ENCODE measurements around the gene APOO.
"Not testable (repeated sequence)": the region's sequence is repeated elsewhere in the genome, so short reads cannot be mapped to it uniquely, and the experiment has no call there.

Gene APOO

DNA sequence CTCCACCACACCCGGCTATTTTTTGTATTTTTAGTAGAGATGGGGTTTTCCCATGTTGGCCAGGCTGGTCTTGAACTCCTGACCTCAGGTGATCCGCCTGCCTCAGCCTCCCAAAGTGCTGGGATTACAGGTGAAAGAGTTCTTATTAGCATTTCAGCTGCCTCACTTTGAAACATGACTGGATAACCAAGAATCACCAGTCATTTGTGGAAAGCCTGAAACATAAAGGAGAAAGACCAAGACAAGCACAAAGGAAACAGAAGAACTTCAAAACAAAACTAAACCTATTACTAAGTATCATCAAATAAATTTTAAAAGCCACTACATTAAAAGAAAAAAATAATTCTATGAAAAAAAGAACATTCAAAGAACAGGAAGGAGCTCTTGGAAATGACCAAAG, 45.8 kb downstream of the APOO start:
- DNase-seq (ENCODE audit: extremely low read depth in 1 of 2, low read depth in 1 of 2) = not testable (repeated sequence)

DNA sequence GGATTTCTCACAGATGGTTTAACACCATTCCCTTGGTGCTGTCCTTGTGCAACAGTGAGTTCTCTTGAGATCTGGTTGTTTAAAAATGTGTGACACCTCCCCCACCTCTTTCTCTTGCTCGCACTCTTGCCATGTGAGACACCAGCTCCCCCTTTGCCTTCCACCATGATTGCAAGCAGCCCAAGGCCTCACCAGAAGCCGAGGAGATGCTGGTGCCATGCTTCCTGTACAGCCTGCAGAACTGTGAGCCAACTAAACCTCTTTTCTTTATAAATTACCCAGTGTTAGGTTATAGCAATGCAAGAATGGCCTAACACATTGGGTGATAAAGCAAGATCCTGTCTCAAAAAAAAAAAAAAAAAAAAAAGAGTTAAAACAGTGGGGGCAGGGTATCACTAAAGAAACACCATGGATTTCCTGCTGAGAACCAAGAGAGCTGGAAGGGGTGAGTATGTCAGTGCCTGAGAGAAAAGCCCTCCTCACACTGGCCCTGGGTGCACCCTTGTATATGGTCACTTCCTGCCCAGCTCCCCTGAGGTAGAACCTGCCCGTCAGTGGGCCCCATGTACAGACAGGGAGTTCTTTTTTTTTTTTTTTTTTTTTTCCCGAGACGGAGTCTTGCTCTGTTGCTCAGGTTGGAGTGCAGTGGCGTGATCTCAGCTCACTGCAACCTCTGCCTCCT, 46.4 kb downstream of the APOO start:
- no peak for DNase-seq (ENCODE audit: extremely low read depth in 1 of 2, low read depth in 1 of 2)

DNA sequence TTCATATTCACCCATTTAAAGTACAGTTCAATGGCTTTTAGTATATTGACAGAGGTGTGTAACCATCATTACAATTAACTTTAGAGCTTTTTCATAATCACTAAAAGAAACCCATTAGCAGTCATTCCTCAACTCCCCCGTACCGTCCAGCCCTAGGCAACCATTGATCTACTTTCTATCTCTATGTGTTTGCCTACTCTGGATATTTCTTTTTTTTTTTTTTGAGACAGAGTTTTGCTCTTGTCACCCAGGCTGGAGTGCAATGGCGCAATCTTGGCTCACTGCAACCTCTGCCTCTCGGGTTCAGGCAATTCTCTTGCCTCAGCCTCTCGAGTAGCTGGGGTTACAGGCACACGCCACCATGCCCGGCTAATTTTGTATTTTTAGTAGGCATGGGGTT, 48.5 kb downstream of the APOO start:
- DNase-seq (ENCODE audit: extremely low read depth in 1 of 2, low read depth in 1 of 2) = not testable (repeated sequence)

DNA sequence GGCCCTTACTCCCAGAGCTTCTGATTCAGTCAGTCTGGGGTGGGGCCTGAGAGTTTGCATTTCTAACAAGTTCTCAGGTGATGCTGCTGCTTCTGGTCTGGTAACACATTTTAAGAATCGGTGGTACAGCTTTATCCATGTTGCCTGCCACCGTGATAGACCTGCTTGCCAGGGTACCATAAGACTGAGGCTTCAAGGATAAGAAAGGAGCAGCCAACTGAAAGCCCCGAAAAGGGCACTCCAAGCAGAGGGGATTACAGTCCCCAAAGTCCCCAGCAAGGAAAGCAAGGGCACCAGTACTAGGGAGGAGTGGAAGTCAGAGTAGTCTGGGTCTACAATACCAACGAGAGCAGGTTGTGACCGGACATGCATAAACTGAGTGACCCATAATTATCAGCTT, 49.8 kb downstream of the APOO start:
- no peak for DNase-seq (ENCODE audit: extremely low read depth in 1 of 2, low read depth in 1 of 2)

DNA sequence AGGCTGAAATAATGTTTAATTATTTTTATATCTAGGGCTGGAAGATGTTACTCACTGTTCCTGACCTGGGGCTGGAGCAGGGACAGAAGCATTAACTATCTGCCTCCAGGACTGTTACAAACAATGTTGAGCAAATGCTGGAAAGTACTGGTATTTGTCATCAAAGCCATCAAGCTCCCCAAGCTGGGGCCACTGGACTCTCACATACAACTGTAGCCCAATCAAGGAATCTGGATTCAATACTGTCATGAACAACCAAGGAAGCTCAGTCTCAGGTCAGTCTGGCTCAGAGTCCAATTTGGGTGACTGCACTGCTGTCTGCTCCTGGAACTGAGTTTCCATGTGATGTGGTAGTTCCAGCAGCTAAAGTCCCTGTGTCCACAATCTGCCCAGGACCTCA, 50.4 kb downstream of the APOO start:
- no peak for DNase-seq (ENCODE audit: extremely low read depth in 1 of 2, low read depth in 1 of 2)

DNA sequence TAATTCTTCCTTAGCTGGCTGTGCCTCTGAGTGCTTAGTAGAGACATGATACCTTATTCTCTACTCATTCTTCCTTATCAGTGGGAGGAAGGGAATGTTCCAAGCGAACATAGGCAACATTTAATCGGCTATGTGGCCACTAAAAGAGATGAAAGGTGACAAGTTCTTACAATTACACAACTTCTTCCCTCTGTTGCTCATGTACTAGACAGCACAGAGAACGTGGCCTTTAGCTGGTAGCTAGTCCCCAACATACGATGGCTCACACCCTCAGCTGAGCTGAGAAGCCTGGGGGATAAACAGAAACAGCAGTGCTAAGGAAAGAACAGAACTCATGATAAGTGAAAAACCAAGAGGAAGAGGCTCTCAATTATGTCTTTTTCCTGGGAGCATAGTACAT, 52.2 kb downstream of the APOO start:
- DNase-seq (ENCODE audit: extremely low read depth in 1 of 2, low read depth in 1 of 2) = no peak

DNA sequence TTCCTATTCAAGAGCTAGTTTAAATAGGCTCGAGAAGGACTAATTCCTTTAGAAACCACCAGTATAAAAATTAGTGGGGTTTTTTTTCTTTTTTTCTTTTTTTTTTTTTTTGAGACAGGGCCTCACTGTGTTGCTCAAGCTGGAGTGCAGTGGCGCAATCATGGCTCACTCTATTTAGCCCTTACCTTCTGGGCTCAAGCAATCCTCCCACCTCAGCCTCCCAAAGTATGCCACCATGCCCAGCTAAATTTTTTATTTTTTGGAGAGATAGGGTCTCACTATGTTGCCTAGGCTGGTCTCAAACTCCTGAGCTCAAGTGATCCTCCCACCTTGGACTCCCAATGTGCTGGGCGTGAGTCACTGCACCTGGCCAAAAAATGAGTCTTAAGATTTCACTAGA, 52.8 kb downstream of the APOO start:
- no peak for DNase-seq (ENCODE audit: extremely low read depth in 1 of 2, low read depth in 1 of 2)

DNA sequence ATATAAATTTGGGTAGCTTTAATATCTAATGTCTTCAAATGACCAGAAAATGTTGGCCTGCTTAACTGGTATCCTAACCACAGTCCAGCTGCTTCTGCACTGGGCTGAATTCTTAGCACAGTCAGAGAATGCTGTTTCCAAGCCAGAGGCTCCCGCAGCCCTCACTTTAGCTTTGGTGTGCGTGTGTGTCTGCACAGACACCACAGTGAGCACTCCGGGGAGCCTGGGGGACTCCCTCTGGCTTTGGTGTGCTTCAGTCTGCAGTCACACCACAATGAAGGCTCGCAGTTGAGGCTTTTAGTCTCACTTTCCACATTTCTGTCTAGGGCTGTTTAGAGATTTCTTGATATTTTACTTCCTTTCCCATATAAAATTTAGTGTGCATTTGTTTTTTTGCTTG, 53.6 kb downstream of the APOO start:
- no peak for DNase-seq (ENCODE audit: extremely low read depth in 1 of 2, low read depth in 1 of 2)

DNA sequence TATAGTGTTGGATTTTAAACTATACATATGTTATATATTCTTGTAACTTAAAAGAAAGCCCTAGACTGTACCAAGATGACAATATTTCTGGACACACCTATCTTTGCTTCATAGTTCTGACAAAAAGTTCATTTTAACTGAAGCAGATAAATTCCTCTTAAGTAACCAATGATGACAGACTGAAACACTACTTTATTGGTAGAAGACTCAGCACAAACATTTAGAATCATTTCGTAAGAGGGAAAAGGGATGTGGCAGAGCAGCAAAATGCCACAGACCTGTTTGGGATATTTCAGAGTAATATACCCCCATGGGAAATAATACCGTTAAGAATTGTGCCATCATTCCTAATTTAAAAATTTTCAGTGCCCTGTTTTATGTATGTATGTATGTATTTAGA, 56.2 kb downstream of the APOO start:
- DNase-seq (ENCODE audit: extremely low read depth in 1 of 2, low read depth in 1 of 2) = no peak

DNA sequence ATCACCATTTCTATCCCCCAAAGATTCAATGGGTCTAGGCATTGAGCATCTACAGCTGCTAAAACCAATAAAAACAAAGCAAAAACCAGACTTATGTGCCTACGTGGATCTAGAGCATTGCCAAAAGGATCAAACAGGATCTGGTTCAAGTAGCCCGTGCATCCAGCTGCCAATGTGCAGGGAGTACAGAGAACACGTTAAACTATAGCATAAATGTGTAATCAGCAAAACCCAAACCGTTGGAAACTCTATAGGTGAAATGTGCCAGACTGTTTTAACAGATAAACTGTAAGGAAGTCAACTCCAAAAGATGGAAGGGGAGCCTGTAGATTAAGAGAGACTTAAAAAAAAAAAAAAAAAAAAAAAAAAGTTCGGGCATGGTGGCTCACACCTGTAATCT, 58.5 kb downstream of the APOO start:
- no peak for DNase-seq (ENCODE audit: extremely low read depth in 1 of 2, low read depth in 1 of 2)

DNA sequence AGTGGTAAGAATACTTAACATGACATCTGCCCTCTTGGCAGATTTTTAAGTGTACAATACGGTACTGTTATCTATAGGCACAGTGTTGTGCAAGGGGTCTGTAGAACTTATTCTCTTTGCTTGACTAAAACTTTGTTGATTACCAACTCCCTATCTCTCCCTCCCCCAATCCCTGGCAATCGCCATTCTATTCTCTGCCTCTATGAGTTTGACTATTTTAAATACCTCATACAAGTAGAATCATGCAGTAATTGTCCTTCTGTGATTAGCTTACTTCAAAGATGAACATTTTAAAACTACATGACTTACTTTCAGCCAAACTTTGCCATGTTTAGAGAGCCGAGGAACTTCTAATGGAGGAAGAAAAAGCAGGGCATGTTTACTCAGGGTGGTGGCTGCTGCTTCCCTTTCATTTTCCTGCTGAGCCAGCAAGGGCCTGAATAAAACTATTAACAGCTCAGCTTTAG, 62.4 kb downstream of the APOO start:
- DNase-seq (ENCODE audit: extremely low read depth in 1 of 2, low read depth in 1 of 2) = no peak

DNA sequence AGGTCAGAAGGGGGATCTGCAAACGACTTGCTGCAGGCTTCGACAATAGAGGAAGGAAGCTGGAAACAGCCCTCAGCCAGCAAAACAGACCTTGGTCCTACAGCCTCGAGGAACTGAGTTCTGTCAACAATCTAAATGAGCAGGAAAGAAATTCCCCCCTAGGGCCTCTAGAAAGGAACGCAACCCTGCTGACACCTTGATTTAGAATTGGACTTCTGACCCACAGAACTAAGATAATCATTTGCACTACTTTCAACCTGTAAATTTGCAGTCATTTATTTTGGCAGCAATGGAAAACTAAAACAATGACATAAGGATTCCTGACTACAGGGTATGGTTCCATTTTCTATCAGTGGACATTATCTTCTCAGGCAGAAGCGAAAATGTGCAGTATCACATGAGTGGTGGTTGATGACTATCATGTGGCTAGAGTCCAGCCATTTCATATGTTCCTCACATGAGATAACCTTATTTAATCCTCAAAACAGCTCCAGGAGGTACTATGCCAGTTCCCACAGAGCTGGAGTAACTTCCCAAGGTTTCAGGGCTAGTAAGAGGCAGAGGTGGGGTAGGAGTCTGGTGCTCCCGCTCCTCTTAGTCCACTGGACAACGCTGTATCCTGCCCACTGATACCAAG, 63.1 kb downstream of the APOO start:
- no peak for DNase-seq (ENCODE audit: extremely low read depth in 1 of 2, low read depth in 1 of 2)

DNA sequence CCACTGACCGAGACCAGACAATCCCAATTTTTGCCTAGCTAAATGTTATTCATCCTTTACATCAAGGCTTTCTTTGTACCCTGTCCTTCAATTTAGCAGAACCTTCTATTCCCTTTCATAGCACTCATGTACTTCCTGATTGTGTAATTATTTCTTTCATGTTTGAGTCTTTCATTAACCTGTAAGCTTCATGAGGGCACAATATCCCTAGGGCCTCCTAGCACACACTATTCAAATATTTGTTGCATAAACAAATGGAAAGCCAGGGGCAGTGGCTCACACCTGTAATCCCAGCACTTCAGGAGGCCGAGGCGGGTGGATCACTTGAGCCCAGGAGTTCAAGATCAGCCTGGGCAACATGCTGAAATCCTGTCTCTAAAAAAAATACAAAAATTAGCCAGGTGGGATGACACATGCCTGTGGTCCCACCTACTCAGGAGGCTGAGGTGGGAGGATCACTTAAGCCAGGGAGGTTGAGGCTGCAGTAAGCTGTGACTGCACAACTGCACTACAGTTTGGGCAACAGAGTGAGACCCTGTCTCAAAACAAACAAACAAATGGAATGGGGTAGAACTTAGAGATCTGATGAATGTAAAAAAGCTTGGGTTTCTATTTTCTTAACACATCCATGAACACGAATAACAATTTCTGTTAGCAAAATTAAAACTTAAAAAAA, 65.8 kb downstream of the APOO start:
- DNase-seq (ENCODE audit: extremely low read depth in 1 of 2, low read depth in 1 of 2) = no peak

DNA sequence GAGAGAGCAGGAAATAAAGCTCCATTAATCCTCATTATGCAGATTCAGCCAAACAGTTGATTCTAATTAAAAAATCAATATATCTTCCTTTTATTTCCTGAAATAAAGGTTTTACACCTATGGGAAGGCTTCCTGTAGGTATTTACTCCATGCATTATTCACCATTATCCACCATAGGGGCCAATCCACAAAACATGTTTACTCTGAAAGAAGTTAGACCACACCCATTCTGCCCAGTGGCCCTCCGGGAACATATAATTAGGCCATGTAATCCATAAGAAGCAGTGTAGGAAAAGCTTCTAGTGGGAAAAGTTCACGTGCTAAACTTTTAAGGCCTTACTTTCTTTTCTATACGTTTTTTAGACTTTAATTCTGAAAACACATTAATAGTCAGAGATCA, 67.1 kb downstream of the APOO start:
- no peak for DNase-seq (ENCODE audit: extremely low read depth in 1 of 2, low read depth in 1 of 2)

DNA sequence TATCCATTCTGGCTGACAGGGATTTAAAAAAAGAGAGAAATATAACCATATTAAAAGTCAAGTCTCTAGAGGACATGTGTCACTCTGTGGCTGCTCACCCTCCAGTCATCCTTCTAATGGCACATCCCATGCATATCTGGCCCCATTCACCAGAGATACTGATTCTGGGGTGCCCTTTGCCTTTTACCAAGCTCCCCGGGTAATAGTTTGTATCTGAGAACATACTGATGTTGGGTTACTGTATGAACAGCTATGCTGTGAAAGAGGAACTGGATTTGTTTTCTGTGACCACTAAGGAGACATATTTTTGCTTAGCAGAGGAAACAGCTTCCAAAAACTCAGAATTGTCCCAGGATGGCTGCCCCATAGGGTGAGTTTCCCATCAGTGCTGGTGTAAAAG, 68.8 kb downstream of the APOO start:
- DNase-seq (ENCODE audit: extremely low read depth in 1 of 2, low read depth in 1 of 2) = no peak

DNA sequence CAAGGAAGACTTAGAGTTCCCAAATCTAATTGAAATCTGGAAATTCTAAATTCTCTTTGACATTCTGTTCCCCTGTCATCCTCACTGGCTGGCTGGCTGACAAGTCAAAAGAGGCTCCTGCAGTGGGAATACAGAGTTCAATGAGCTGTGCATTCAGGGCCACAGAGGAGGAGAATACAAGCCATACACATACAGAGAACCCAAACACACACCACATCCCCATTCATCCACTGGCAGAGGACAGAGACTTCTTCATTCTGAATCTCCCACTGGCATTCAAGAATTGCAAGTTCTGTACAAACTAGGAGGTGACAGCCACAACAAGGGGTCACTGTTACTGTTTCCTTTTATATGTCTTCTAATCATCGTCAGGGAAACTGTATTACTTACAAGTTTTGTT, 75.0 kb downstream of the APOO start:
- no peak for DNase-seq (ENCODE audit: extremely low read depth in 1 of 2, low read depth in 1 of 2)

DNA sequence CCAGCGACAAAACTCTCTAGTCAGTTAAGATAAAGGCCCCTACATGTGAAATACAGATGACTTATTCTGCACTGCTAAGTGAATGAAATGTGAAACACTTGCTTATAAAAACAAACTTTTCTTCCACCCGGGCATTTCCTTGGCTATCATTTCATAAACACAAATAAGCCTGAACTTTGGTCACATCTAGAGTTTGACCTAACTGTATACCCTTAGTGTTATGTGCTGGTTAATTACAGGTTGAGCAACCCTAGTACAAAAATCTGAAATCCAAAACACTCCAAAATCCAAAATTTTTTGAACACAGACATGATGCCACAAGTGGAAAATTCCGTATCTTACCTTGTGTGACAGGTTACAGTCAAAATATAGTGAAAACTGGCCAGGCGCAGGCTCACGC, 78.9 kb downstream of the APOO start:
- DNase-seq (ENCODE audit: extremely low read depth in 1 of 2, low read depth in 1 of 2) = no peak

DNA sequence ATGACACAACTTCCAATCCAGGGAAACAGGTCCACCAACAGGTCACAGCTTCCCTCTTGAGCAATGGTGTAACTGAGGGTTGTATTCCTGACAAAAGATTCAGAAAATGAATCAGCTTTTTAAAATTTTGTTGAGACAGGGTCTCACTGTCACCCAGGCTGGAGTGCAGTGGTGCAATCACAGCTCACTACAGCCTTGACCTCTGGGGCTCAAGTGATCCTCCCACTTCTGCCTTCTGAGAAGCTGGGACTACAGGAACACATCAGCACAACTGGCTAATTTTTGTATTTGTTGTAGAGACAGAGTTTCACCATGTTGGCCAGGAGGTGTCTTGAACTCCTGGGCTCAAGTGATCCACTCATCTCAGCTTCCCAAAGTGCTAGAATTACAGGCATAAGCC, 81.1 kb downstream of the APOO start:
- DNase-seq (ENCODE audit: extremely low read depth in 1 of 2, low read depth in 1 of 2) = no peak

DNA sequence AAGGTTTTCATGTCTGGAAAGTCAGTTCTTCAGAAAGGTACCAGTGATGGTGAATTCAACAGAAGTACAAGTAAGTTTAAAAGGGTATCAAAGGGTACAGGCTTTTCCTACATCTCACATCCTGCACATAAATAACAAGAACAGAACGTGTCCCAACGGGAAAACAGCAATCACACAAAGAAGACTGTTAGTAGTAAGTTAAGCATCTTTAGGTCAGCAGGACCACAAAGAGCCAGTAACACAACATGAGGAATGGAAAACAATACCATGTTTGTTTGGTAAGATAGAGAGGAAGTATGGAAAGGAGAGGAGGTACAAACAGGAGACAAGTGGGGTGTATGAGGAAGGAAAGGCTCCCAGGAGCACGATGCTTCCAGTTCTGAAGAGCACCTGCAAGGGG, 81.5 kb downstream of the APOO start:
- DNase-seq (ENCODE audit: extremely low read depth in 1 of 2, low read depth in 1 of 2) = no peak

DNA sequence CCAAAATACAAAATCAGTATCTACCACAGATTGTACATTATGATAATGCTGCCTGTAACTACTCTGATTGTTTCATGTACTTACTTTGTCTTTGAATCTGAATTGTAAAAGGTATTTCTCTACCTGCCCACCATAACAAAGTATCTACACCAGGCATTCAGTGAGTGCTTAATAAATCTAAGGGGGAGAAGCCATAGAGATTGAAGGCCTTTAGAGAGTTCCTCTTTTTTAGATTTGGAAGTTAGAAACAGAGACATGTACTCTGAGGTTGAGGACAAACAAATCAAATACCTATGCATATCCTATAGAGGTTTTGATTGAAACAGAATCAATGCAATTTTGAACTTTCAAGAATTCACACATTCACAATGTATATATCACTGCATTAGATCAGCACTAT, 82.1 kb downstream of the APOO start:
- DNase-seq (ENCODE audit: extremely low read depth in 1 of 2, low read depth in 1 of 2) = no peak

DNA sequence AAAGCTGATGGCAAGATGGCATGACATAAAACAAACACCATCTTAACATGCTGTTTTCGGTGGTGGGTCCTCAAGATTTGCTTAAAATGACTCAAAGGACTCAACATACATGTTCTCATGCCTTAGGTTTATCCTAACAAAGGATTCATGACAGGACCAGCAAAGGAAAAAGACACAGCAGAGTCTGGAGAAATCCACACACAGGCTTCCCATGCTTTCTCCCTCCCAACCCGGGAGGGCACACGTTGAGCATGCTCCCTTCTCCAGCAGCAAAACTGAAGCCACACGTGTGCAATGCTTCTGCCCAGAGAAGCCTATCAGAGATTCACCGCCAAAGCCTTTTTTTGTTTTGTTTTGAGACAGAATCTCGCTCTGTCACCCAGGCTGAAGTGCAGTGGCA, 84.9 kb downstream of the APOO start:
- no peak for DNase-seq (ENCODE audit: extremely low read depth in 1 of 2, low read depth in 1 of 2)

DNA sequence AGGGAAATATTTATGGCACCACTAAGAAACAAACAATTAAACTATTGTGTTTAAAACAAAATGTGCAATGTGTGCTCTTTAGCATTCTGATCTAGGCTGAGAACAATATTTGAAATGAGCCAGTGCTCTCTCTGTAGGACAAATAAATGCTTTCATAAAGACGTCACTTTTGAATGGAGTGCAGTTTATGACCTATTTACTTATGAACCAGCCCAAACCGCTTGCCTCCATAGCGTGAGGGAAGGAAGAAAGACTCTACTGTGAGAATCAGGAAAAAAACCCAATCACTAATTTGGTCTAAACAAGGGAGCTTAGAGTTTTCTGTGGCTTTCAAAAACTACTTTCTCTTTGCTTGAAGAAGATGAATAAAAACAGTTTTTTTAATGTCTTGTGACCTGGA, 85.3 kb downstream of the APOO start:
- DNase-seq (ENCODE audit: extremely low read depth in 1 of 2, low read depth in 1 of 2) = no peak

Measured in stimulated activated CD8-positive, alpha-beta memory T cell treated with anti-CD3 and anti-CD28 coated beads, Interleukin-7, amount 100 ng/mL, for 48 hours (primary cell).